ENCODE results near the gene EPS8L2.
"Not testable (repeated sequence)": the region's sequence is repeated elsewhere in the genome, so short reads cannot be mapped to it uniquely, and the experiment has no call there.

The EPS8L2 gene

GRCh38 chr11:727859-728748 is 22.1 kb downstream of the EPS8L2 start:
- peaks cover 24 to 38% (median 32%) of the 10 kb centered on the region in 11 experiments for H3K27me3 ChIP-seq
- H3K9me3 ChIP-seq (replicated peaks in 1 of 11) = no peaks in the 10 kb centered on the region
- peak overlapping the region; percentile 7 to 92 (median 78); a peak in 21 of 22 replicates for H3K4me2 ChIP-seq
- peak overlapping the region in 1 of 11 experiments; percentile 10; a peak in 2 of 22 replicates for H3K27ac ChIP-seq
- H3K4me1 ChIP-seq = peaks cover 15 to 59% (median 45%) of the 10 kb centered on the region in 10 experiments; a peak in 19 of 20 replicates
- H3K4me3 ChIP-seq = no peak overlapping the region
- TF ChIP-seq Cebpa-rat (IDR thresholded peaks at IDR 0.05) = no peak
- peak overlapping the region in 5 of 11 experiments; percentile 25 to 49 (median 43); a peak in 9 of 22 replicates for H3K9ac ChIP-seq
- no peaks in the 10 kb centered on the region for H3K36me3 ChIP-seq
- H4K20me1 ChIP-seq = peaks cover 0 to 4% (median 0%) of the 10 kb centered on the region in 11 experiments; a peak in 2 of 22 replicates

- H3K4me3 ChIP-seq = no peak overlapping the region
- H3K4me1 ChIP-seq = peaks cover 15 to 57% (median 45%) of the 10 kb centered on the region in 10 experiments; a peak in 19 of 20 replicates
- H3K27ac ChIP-seq = no peak overlapping the region
- H3K9me3 ChIP-seq (replicated peaks in 1 of 11) = no peaks in the 10 kb centered on the region
- peaks cover 0 to 4% (median 0%) of the 10 kb centered on the region in 11 experiments; a peak in 2 of 22 replicates for H4K20me1 ChIP-seq
- H3K27me3 ChIP-seq = peaks cover 24 to 36% (median 31%) of the 10 kb centered on the region in 11 experiments
- H3K4me2 ChIP-seq = peak overlapping the region; percentile 2 to 84 (median 67); a peak in 16 of 22 replicates
- H3K9ac ChIP-seq = peak overlapping the region in 7 of 11 experiments; percentile 25 to 49 (median 43); a peak in 10 of 22 replicates
- TF ChIP-seq Cebpa-rat (IDR thresholded peaks at IDR 0.05) = no peak
- H3K36me3 ChIP-seq = no peaks in the 10 kb centered on the region
Measured at GRCh38 chr11:728901-729491, 23.0 kb downstream of the EPS8L2 start.

- Histone ChIP-seq H3K4me1 (peaks cover 15 to 52% (median 45%) of the 10 kb centered on the region in 10 experiments; a peak in 19 of 20 replicates), H3K27me3 (peaks cover 21 to 30% (median 26%) of the 10 kb centered on the region in 11 experiments), H3K27ac (no peak overlapping the region), H4K20me1 (peaks cover 0 to 4% (median 0%) of the 10 kb centered on the region in 11 experiments; a peak in 2 of 22 replicates), H3K4me3 (no peak overlapping the region), H3K36me3 (no peaks in the 10 kb centered on the region), H3K4me2 (peak overlapping the region in 10 of 11 experiments; percentile 2 to 84 (median 72); a peak in 17 of 22 replicates), H3K9me3 (replicated peaks in 1 of 11) (peaks cover 0 to 2% (median 0%) of the 10 kb centered on the region in 11 experiments; a peak in 1 of 22 replicates), H3K9ac (peak overlapping the region in 7 of 11 experiments; percentile 25 to 49 (median 43); a peak in 9 of 22 replicates)
- TF ChIP-seq Cebpa-rat (IDR thresholded peaks at IDR 0.05) = no peak
Measured at GRCh38 chr11:729492-730074, 23.6 kb downstream of the EPS8L2 start.

GRCh38 chr11:733072-733471 is 27.0 kb downstream of the EPS8L2 start:
- H3K4me1 ChIP-seq = peaks cover 17 to 41% (median 35%) of the 10 kb centered on the region in 10 experiments
- no peak overlapping the region for H3K4me2 ChIP-seq
- H3K9ac ChIP-seq = no peak overlapping the region
- no peaks in the 10 kb centered on the region for H3K36me3 ChIP-seq
- H3K9me3 ChIP-seq (replicated peaks in 1 of 11) = peaks cover 0 to 4% (median 0%) of the 10 kb centered on the region in 11 experiments; a peak in 1 of 22 replicates
- no peak for TF ChIP-seq Cebpa-rat (IDR thresholded peaks at IDR 0.05)
- peaks cover 9 to 15% (median 12%) of the 10 kb centered on the region in 11 experiments; a peak in 21 of 22 replicates for H3K27me3 ChIP-seq
- peaks cover 0 to 4% (median 0%) of the 10 kb centered on the region in 11 experiments; a peak in 2 of 22 replicates for H4K20me1 ChIP-seq
- no peak overlapping the region for H3K4me3 ChIP-seq
- H3K27ac ChIP-seq = no peak overlapping the region

GRCh38 chr11:734541-734940 is 28.5 kb downstream of the EPS8L2 start:
- not testable (repeated sequence) for H3K9me3 ChIP-seq (replicated peaks in 1 of 11); H4K20me1 ChIP-seq; H3K4me3 ChIP-seq; H3K27ac ChIP-seq; H3K36me3 ChIP-seq; H3K4me2 ChIP-seq; H3K9ac ChIP-seq
- H3K4me1 ChIP-seq = peaks cover 14 to 28% (median 22%) of the 10 kb centered on the region in 10 experiments
- peaks cover 14 to 24% (median 18%) of the 10 kb centered on the region in 11 experiments; a peak in 21 of 22 replicates for H3K27me3 ChIP-seq

- no peaks in the 10 kb centered on the region for H3K36me3 ChIP-seq
- H3K27me3 ChIP-seq = peaks cover 14 to 24% (median 18%) of the 10 kb centered on the region in 11 experiments; a peak in 21 of 22 replicates
- TF ChIP-seq Cebpa-rat (IDR thresholded peaks at IDR 0.05) = no peak
- no peaks in the 10 kb centered on the region; a peak in 1 of 22 replicates for H4K20me1 ChIP-seq
- no peak overlapping the region for H3K27ac ChIP-seq
- H3K9ac ChIP-seq = peak overlapping the region in 3 of 11 experiments; percentile 3 to 26 (median 16); a peak in 2 of 22 replicates
- H3K4me1 ChIP-seq = peaks cover 12 to 20% (median 18%) of the 10 kb centered on the region in 10 experiments
- H3K4me2 ChIP-seq = peak overlapping the region; percentile 42 to 76 (median 67)
- peaks cover 0 to 4% (median 0%) of the 10 kb centered on the region in 11 experiments; a peak in 1 of 22 replicates for H3K9me3 ChIP-seq (replicated peaks in 1 of 11)
- H3K4me3 ChIP-seq = no peak overlapping the region
Measured at GRCh38 chr11:737366-737765, 31.3 kb downstream of the EPS8L2 start.

GRCh38 chr11:737899-738298 is 31.9 kb downstream of the EPS8L2 start:
- Histone ChIP-seq H3K4me1 (peaks cover 12 to 23% (median 18%) of the 10 kb centered on the region in 10 experiments), H3K27me3 (peaks cover 14 to 24% (median 18%) of the 10 kb centered on the region in 11 experiments; a peak in 21 of 22 replicates), H3K4me2 (peak overlapping the region; percentile 42 to 76 (median 67))
- H3K9ac ChIP-seq; H4K20me1 ChIP-seq; H3K36me3 ChIP-seq; H3K27ac ChIP-seq; H3K9me3 ChIP-seq (replicated peaks in 1 of 11); H3K4me3 ChIP-seq: not testable (repeated sequence)

- H3K27me3 ChIP-seq = peaks cover 11 to 18% (median 14%) of the 10 kb centered on the region in 11 experiments; a peak in 21 of 22 replicates
- no peak for TF ChIP-seq Cebpa-rat (IDR thresholded peaks at IDR 0.05)
- H3K9me3 ChIP-seq (replicated peaks in 1 of 11) = no peaks in the 10 kb centered on the region
Measured at GRCh38 chr11:742156-742546, 36.1 kb downstream of the EPS8L2 start.

More at GRCh38 chr11:742156-742546, 36.1 kb downstream of the EPS8L2 start:
- no peak overlapping the region for H3K9ac ChIP-seq
- no peak overlapping the region for H3K4me2 ChIP-seq
- H4K20me1 ChIP-seq = no peaks in the 10 kb centered on the region; a peak in 1 of 22 replicates
- peaks cover 20 to 29% (median 24%) of the 10 kb centered on the region in 10 experiments for H3K4me1 ChIP-seq
- no peaks in the 10 kb centered on the region for H3K36me3 ChIP-seq
- no peak overlapping the region for H3K27ac ChIP-seq
- no peak overlapping the region for H3K4me3 ChIP-seq

Measured in BLaER1 treated with 17β-estradiol and CSF1 and Interleukin-3, amounts not matched to agents 10 nM and 100 nM (cell line).